Liver (tissue), 9 donors: Measurements from ENCODE around the gene TRIM33. TPM values are rescaled to one million over a fixed set of nuclear protein-coding genes. Genes with fewer than 3 reads are reported as not detected.
"Not testable (repeated sequence)": the region's sequence is repeated elsewhere in the genome, so short reads cannot be mapped to it uniquely, and the experiment has no call there.

ENCODE experiments used
- DNase-seq: peaks from one replicate; pipeline ENCODE4 v3.0.0-alpha.2; 2017; ENCODE audit warnings: low spot score
- H3K27ac ChIP-seq, 2 donors: one replicate each; pipeline ENCODE4 v1.7.0; 2013; ENCODE audit warnings: inconsistent platforms in 2 of 2, low read length in 2 of 2, control low read depth in 1 of 2, low read depth in 1 of 2, mild to moderate bottlenecking in 1 of 2
- H3K27me3 ChIP-seq, 4 donors: one replicate each; pipeline versions ENCODE4 v1.6.1 to v1.7.0; 2013; ENCODE audit warnings: low read length in 3 of 4, inconsistent platforms in 1 of 4, mild to moderate bottlenecking in 1 of 4, moderate library complexity in 1 of 4; ENCODE audit not compliant: control insufficient read depth in 4 of 4, insufficient read depth in 4 of 4
- H3K36me3 ChIP-seq, 4 donors: one replicate each; pipeline versions ENCODE4 v1.6.1 to v1.7.0; 2013; ENCODE audit warnings: low read length in 3 of 4, mild to moderate bottlenecking in 3 of 4, low read depth in 1 of 4, moderate library complexity in 1 of 4; ENCODE audit not compliant: control insufficient read depth in 4 of 4, insufficient read depth in 3 of 4
- H3K4me1 ChIP-seq, 4 donors: one replicate each; pipeline versions ENCODE4 v1.6.1 to v1.7.0; 2013; ENCODE audit warnings: low read length in 3 of 4, mild to moderate bottlenecking in 3 of 4, moderate library complexity in 1 of 4; ENCODE audit not compliant: control insufficient read depth in 4 of 4, insufficient read depth in 4 of 4
- H3K4me3 ChIP-seq, 3 donors: one replicate each; pipeline versions ENCODE4 v1.6.1 to v1.7.0; 2013; ENCODE audit warnings: low read length in 3 of 3, control low read depth in 1 of 3, low read depth in 1 of 3, mild to moderate bottlenecking in 1 of 3
- H3K9ac ChIP-seq, 2 donors: one replicate each; pipeline ENCODE4 v1.7.0; 2013; ENCODE audit warnings: low read length in 2 of 2, mild to moderate bottlenecking in 2 of 2, moderate library complexity in 2 of 2, control low read depth in 1 of 2, low read depth in 1 of 2
- H3K9me3 ChIP-seq, 4 donors: one replicate each; pipeline versions ENCODE4 v1.6.1 to v1.7.0; 2013; ENCODE audit warnings: low read length in 3 of 4; ENCODE audit not compliant: control insufficient read depth in 4 of 4
- CTCF ChIP-seq: fragments of 150-350 bp; IDR thresholded peaks from 2 replicates; pipeline ENCODE4 v1.5.1; 2017; ENCODE audit warnings: improper control_type of control experiment, low read depth, low read length; ENCODE audit not compliant: missing input control
- EGR1 ChIP-seq, 2 donors: IDR thresholded peaks; 2 replicates each; pipeline ENCODE4 v1.6.1; 2016 to 2018; ENCODE audit warnings: antibody characterized with exemption in 2 of 2, low read depth in 2 of 2
- FOXA1 ChIP-seq: IDR thresholded peaks from 2 replicates; pipeline ENCODE4 v1.6.1; 2016; ENCODE audit warnings: antibody characterized with exemption
- FOXA2 ChIP-seq: IDR thresholded peaks from 2 replicates; pipeline ENCODE4 v1.6.1; 2016; ENCODE audit warnings: antibody characterized with exemption
- GABPA ChIP-seq, 2 donors: IDR thresholded peaks in 1 of 2; conservative IDR thresholded peaks in 1 of 2; 2 replicates each; pipeline ENCODE4 v1.6.1; 2016; ENCODE audit warnings: antibody characterized with exemption in 2 of 2, mild to moderate bottlenecking in 1 of 2, moderate library complexity in 1 of 2
- HNF4A ChIP-seq, 2 donors: conservative IDR thresholded peaks; 2 replicates each; pipeline ENCODE4 v1.6.1; 2016; ENCODE audit warnings: antibody characterized with exemption in 2 of 2, mild to moderate bottlenecking in 2 of 2
- HNF4G ChIP-seq: IDR thresholded peaks from 2 replicates; pipeline ENCODE4 v1.6.1; 2016; ENCODE audit warnings: antibody characterized with exemption
- JUND ChIP-seq, 2 donors: IDR thresholded peaks; 2 replicates each; pipeline ENCODE4 v1.6.1; 2016; ENCODE audit warnings: antibody characterized with exemption in 2 of 2
- MAX ChIP-seq: IDR thresholded peaks from 2 replicates; pipeline ENCODE4 v1.6.1; 2016; ENCODE audit warnings: antibody characterized with exemption
- NR2F2 ChIP-seq: IDR thresholded peaks from 2 replicates; pipeline ENCODE4 v1.6.1; 2016; ENCODE audit warnings: antibody characterized with exemption
- RAD21 ChIP-seq, 2 donors: IDR thresholded peaks; 2 replicates each; pipeline ENCODE4 v1.6.1; 2016; ENCODE audit warnings: antibody characterized with exemption in 2 of 2, mild to moderate bottlenecking in 2 of 2
- RXRA ChIP-seq, 2 donors: IDR thresholded peaks; 2 replicates each; pipeline ENCODE4 v1.6.1; 2017 to 2018; ENCODE audit warnings: antibody characterized with exemption in 2 of 2, mild to moderate bottlenecking in 1 of 2
- SP1 ChIP-seq: IDR thresholded peaks from 2 replicates; pipeline ENCODE4 v1.6.1; 2018; ENCODE audit warnings: antibody characterized with exemption, mild to moderate bottlenecking
- TAF1 ChIP-seq: conservative IDR thresholded peaks from 2 replicates; pipeline ENCODE4 v1.6.1; 2016; ENCODE audit warnings: antibody characterized with exemption, mild to moderate bottlenecking
- YY1 ChIP-seq: IDR thresholded peaks from 2 replicates; pipeline ENCODE4 v1.6.1; 2016; ENCODE audit warnings: antibody characterized with exemption, mild to moderate bottlenecking
- WGBS: extraction: QIAGEN DNeasy Blood & Tissue Kit; methylation state at CpG from one replicate; pipeline ENCODE4 v1.1.7; 2013; 5-methylcytosine and 5-hydroxymethylcytosine counted together
- polyA plus RNA-seq, 2 donors: library from polyadenylated mRNA; stranded (reverse) in 1 of 2; unstranded in 1 of 2; fragments of 200-250 nt in 1 of 2; fragments of >200 nt in 1 of 2; fragmentation: Nextera tagmentation in 1 of 2; extraction: Ambion mirVana in 1 of 2; gene quantifications; one replicate each; pipeline versions ENCODE4 v1.2.1 to v1.2.3, GENCODE V29; 2013 to 2015
- total RNA-seq, 2 donors: library from RNA; depleted of rRNA; stranded (reverse); fragments of >200 nt; gene quantifications; one replicate each; pipeline ENCODE4 v1.2.3, GENCODE V29; 2014
- TF ChIP-seq, protein P1 (sequence below): IDR thresholded peaks from 2 replicates; pipeline ENCODE4 v1.6.1; 2016; ENCODE audit warnings: antibody characterized with exemption
- TF ChIP-seq, protein P2 (sequence below): IDR thresholded peaks from 2 replicates; pipeline ENCODE4 v1.6.1; 2016; ENCODE audit warnings: antibody characterized with exemption
- TF ChIP-seq, protein P3 (sequence below): IDR thresholded peaks from 2 replicates; pipeline ENCODE4 v1.6.1; 2016; ENCODE audit warnings: antibody characterized with exemption, mild to moderate bottlenecking
- donor health status: healthy.
- donor health status: healthy.
- donor health status: healthy.
- donor health status: healthy.
- donor health status: healthy.

TRIM33 gene
- total and polyA plus RNA-seq, 4 donors, result 4.5 to 30.5 (median 16.6) TPM

- no peaks in the 10 kb centered on the region for H3K27me3 ChIP-seq
- no peak overlapping the region for H3K9ac ChIP-seq
- no peak overlapping the region for H3K27ac ChIP-seq
- DNase-seq, result no peak
- 72% methylated on average over 3 of the region's 3 CpGs for WGBS
- no peak overlapping the region for H3K4me3 ChIP-seq
- peaks cover 0 to 3% (median 0%) of the 10 kb centered on the region in 4 donors for H3K4me1 ChIP-seq
- H3K9me3 ChIP-seq, result no peaks in the 10 kb centered on the region
- H3K36me3 ChIP-seq, result no peaks in the 10 kb centered on the region
- TF ChIP-seq, protein P1, sequence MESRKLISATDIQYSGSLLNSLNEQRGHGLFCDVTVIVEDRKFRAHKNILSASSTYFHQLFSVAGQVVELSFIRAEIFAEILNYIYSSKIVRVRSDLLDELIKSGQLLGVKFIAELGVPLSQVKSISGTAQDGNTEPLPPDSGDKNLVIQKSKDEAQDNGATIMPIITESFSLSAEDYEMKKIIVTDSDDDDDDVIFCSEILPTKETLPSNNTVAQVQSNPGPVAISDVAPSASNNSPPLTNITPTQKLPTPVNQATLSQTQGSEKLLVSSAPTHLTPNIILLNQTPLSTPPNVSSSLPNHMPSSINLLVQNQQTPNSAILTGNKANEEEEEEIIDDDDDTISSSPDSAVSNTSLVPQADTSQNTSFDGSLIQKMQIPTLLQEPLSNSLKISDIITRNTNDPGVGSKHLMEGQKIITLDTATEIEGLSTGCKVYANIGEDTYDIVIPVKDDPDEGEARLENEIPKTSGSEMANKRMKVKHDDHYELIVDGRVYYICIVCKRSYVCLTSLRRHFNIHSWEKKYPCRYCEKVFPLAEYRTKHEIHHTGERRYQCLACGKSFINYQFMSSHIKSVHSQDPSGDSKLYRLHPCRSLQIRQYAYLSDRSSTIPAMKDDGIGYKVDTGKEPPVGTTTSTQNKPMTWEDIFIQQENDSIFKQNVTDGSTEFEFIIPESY, result peak; percentile 29
- no peak for TF ChIP-seq SP1
These were observed 28.4 kb downstream of the TRIM33 start for GRCh38 chr1:114482585-114482984.

- H3K27me3 ChIP-seq, H3K9me3 ChIP-seq, H3K36me3 ChIP-seq, H3K27ac ChIP-seq, H3K9ac ChIP-seq, DNase-seq, H3K4me1 ChIP-seq, H3K4me3 ChIP-seq: not testable (repeated sequence)
- WGBS, result 96% methylated on average over 17 of the region's 17 CpGs
These were observed 31.4 kb downstream of the TRIM33 start for GRCh38 chr1:114479636-114480035.

- no peak for DNase-seq
- Histone ChIP-seq H3K4me1 (peaks cover 0 to 2% (median 0%) of the 10 kb centered on the region in 4 donors), H3K9ac (no peak overlapping the region), H3K4me3 (no peak overlapping the region), H3K36me3 (no peaks in the 10 kb centered on the region), H3K27ac (no peak overlapping the region), H3K27me3 (no peaks in the 10 kb centered on the region), H3K9me3 (no peaks in the 10 kb centered on the region)
- 100% methylated on average over 2 of the region's 2 CpGs for WGBS
- TF ChIP-seq CTCF (no peak), TAF1 (no peak), GABPA (IDR thresholded peaks at IDR 0.05 in 1 of 2, conservative IDR thresholded peaks at IDR 0.05 in 1 of 2) (no peak), YY1 (no peak), JUND (IDR thresholded peaks at IDR 0.05) (no peak), HNF4G (no peak), RAD21 (IDR thresholded peaks at IDR 0.05) (no peak), FOXA1 (no peak), RXRA (IDR thresholded peaks at IDR 0.05) (no peak), FOXA2 (no peak), MAX (no peak), NR2F2 (no peak), HNF4A (conservative IDR thresholded peaks at IDR 0.05) (no peak), SP1 (no peak), EGR1 (IDR thresholded peaks at IDR 0.05; ENCODE audit: low read depth in 2 of 2) (no peak)
- TF ChIP-seq, protein P1, result no peak
- TF ChIP-seq, protein P2, sequence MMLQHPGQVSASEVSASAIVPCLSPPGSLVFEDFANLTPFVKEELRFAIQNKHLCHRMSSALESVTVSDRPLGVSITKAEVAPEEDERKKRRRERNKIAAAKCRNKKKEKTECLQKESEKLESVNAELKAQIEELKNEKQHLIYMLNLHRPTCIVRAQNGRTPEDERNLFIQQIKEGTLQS, result no peak
- TF ChIP-seq, protein P3, sequence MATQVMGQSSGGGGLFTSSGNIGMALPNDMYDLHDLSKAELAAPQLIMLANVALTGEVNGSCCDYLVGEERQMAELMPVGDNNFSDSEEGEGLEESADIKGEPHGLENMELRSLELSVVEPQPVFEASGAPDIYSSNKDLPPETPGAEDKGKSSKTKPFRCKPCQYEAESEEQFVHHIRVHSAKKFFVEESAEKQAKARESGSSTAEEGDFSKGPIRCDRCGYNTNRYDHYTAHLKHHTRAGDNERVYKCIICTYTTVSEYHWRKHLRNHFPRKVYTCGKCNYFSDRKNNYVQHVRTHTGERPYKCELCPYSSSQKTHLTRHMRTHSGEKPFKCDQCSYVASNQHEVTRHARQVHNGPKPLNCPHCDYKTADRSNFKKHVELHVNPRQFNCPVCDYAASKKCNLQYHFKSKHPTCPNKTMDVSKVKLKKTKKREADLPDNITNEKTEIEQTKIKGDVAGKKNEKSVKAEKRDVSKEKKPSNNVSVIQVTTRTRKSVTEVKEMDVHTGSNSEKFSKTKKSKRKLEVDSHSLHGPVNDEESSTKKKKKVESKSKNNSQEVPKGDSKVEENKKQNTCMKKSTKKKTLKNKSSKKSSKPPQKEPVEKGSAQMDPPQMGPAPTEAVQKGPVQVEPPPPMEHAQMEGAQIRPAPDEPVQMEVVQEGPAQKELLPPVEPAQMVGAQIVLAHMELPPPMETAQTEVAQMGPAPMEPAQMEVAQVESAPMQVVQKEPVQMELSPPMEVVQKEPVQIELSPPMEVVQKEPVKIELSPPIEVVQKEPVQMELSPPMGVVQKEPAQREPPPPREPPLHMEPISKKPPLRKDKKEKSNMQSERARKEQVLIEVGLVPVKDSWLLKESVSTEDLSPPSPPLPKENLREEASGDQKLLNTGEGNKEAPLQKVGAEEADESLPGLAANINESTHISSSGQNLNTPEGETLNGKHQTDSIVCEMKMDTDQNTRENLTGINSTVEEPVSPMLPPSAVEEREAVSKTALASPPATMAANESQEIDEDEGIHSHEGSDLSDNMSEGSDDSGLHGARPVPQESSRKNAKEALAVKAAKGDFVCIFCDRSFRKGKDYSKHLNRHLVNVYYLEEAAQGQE, result no peak
These were observed 31.9 kb downstream of the TRIM33 start for GRCh38 chr1:114479134-114479533.
